Vagina (tissue), 2 donors: ENCODE results near the gene ULK2.

ENCODE experiments used
- POLR2A ChIP-seq, 2 donors: fragments of 450-650 bp; IDR thresholded peaks; one replicate each; pipeline ENCODE4 v1.6.1; 2017; ENCODE audit warnings: antibody characterized with exemption in 2 of 2, mild to moderate bottlenecking in 2 of 2, moderate library complexity in 2 of 2
- POLR2AphosphoS5 ChIP-seq, 2 donors: sonication (generic); formaldehyde crosslinking; IDR thresholded peaks; one replicate each; pipeline ENCODE4 v1.9.0; 2017; ENCODE audit warnings: antibody characterized with exemption in 2 of 2, mild to moderate bottlenecking in 2 of 2, low read depth in 1 of 2; ENCODE audit not compliant: insufficient read depth in 1 of 2
- TF ChIP-seq, protein P1 (sequence below), 3 experiments: fragments of 450-650 bp in 2 of 3; fragments of 200-600 bp in 1 of 3; sonication (generic) in 1 of 3; IDR thresholded peaks; one replicate each; pipeline ENCODE4 v1.5.1; 2017 to 2019; ENCODE audit warnings: antibody characterized with exemption in 3 of 3, mild to moderate bottlenecking in 2 of 3, moderate library complexity in 2 of 3

DNA sequence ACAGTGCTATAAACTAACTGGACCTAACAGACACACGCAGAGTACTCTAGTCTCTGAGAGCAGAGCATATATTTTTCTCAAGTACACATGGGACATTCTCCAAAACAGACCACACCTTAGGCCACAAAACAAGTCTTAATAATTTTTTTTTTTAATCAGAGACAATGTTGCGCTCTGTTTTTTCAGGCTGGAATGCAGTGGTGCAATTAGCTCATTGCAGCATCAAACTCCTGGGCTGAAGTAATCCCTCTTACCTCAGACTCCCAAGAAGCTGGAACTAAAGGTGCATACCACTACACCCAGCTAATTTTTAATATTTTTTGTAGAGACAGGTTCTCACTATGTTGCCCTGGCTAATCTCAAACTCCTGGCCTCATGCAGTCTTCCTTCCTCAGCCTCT lies 37.7 kb downstream of the ULK2 start:
- no peak for TF ChIP-seq POLR2AphosphoS5 (IDR thresholded peaks at IDR 0.05; ENCODE audit: insufficient read depth in 1 of 2, low read depth in 1 of 2)
- TF ChIP-seq POLR2A (IDR thresholded peaks at IDR 0.05): no peak
- TF ChIP-seq, protein P1, sequence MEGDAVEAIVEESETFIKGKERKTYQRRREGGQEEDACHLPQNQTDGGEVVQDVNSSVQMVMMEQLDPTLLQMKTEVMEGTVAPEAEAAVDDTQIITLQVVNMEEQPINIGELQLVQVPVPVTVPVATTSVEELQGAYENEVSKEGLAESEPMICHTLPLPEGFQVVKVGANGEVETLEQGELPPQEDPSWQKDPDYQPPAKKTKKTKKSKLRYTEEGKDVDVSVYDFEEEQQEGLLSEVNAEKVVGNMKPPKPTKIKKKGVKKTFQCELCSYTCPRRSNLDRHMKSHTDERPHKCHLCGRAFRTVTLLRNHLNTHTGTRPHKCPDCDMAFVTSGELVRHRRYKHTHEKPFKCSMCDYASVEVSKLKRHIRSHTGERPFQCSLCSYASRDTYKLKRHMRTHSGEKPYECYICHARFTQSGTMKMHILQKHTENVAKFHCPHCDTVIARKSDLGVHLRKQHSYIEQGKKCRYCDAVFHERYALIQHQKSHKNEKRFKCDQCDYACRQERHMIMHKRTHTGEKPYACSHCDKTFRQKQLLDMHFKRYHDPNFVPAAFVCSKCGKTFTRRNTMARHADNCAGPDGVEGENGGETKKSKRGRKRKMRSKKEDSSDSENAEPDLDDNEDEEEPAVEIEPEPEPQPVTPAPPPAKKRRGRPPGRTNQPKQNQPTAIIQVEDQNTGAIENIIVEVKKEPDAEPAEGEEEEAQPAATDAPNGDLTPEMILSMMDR (IDR thresholded peaks at IDR 0.05): no peak
